ENCODE measurements around the gene MROH9. TPM values are rescaled to one million over a fixed set of nuclear protein-coding genes. Genes with fewer than 3 reads are reported as not detected.

MROH9 gene
- total RNA-seq, 1 experiment from 2014 or later = not detected

DNA sequence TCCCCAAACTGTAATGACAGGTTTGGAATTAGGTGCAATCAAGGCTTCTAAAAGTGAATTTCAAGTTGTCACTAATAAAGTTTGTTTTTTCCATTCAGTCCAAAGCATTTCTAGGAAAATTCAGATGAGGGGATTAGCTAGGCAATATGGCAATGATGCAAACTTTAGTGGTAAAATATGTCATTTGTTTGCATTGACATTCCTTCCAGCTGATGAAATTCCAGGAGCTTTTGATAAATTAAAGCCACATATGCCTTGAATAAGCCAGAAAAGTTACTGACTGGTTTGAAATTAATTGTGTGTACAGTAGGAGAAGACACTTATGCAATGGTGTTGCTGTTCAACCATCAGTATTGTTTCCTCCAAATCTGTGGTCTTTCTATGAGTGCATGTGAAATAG, 57.8 kb downstream of the MROH9 start:
- Histone ChIP-seq H3K9ac (ENCODE audit: extremely low read depth, insufficient read length, low read length) (no peak overlapping the region), H2BK5ac (ENCODE audit: insufficient read length, low read length) (no peak overlapping the region)

More for the DNA sequence above, 57.8 kb downstream of the MROH9 start:
- DNase-seq = no peak
- Mint-ChIP-seq H3K27ac (no peak overlapping the region), H3K36me3 (ENCODE audit: insufficient read depth in 1 of 3, low read depth in 3 of 3) (no peaks in the 10 kb centered on the region), H3K4me3 (no peak overlapping the region), H3K27me3 (ENCODE audit: low read depth) (no peaks in the 10 kb centered on the region), H3K9me3 (no peaks in the 10 kb centered on the region), H3K4me1 (no peaks in the 10 kb centered on the region)
- Histone ChIP-seq H3K4me1 (ENCODE audit: insufficient read depth, low read length) (no peaks in the 10 kb centered on the region), H3K14ac (ENCODE audit: insufficient read depth, low read length) (no peak overlapping the region), H2AFZ (ENCODE audit: low read length) (no peak overlapping the region), H3T11ph (ENCODE audit: low read length) (no peak overlapping the region), H2BK20ac (ENCODE audit: low read depth, low read length, poor library complexity, severe bottlenecking) (no peak overlapping the region), H3K4ac (ENCODE audit: low read depth, low read length) (no peak overlapping the region), H2AK5ac (ENCODE audit: insufficient read length, low read length) (no peak overlapping the region), H3K79me1 (ENCODE audit: insufficient read depth, low read depth, low read length, poor library complexity, severe bottlenecking) (no peaks in the 10 kb centered on the region), H4K5ac (ENCODE audit: insufficient read length, low read depth, low read length) (no peak overlapping the region), H4K20me1 (ENCODE audit: control insufficient read depth, insufficient read depth, insufficient read length) (no peaks in the 10 kb centered on the region), H4K8ac (replicated peaks; ENCODE audit: insufficient read length, low read depth, low read length) (no peak overlapping the region), H3K79me2 (ENCODE audit: insufficient read depth, low read length) (no peaks in the 10 kb centered on the region), H3K23ac (ENCODE audit: insufficient read length, low read depth, low read length) (no peak overlapping the region), H4K91ac (ENCODE audit: insufficient read length, low read depth, low read length) (no peak overlapping the region), H3K27ac (ENCODE audit: insufficient read length, low read depth, low read length) (no peak overlapping the region), H3K9me3 (ENCODE audit: control insufficient read depth, low read depth, low read length) (no peaks in the 10 kb centered on the region), H3K56ac (ENCODE audit: insufficient read length, low read depth, low read length) (no peak overlapping the region), H2BK120ac (ENCODE audit: low read depth, low read length, poor library complexity, severe bottlenecking) (no peak overlapping the region), H2BK15ac (ENCODE audit: low read depth, low read length) (no peak overlapping the region), H2BK12ac (ENCODE audit: insufficient read length, low read depth, low read length) (no peak overlapping the region), H3K18ac (ENCODE audit: insufficient read length, low read depth, low read length) (no peak overlapping the region), H3K23me2 (ENCODE audit: insufficient read length, low read depth, low read length, poor library complexity, severe bottlenecking) (no peaks in the 10 kb centered on the region), H3K4me2 (ENCODE audit: insufficient read depth, insufficient read length, low read length) (no peak overlapping the region), H3K27me3 (ENCODE audit: insufficient read depth, low read length) (no peaks in the 10 kb centered on the region)
- TF ChIP-seq, protein P1, sequence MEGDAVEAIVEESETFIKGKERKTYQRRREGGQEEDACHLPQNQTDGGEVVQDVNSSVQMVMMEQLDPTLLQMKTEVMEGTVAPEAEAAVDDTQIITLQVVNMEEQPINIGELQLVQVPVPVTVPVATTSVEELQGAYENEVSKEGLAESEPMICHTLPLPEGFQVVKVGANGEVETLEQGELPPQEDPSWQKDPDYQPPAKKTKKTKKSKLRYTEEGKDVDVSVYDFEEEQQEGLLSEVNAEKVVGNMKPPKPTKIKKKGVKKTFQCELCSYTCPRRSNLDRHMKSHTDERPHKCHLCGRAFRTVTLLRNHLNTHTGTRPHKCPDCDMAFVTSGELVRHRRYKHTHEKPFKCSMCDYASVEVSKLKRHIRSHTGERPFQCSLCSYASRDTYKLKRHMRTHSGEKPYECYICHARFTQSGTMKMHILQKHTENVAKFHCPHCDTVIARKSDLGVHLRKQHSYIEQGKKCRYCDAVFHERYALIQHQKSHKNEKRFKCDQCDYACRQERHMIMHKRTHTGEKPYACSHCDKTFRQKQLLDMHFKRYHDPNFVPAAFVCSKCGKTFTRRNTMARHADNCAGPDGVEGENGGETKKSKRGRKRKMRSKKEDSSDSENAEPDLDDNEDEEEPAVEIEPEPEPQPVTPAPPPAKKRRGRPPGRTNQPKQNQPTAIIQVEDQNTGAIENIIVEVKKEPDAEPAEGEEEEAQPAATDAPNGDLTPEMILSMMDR (conservative IDR thresholded peaks at IDR 0.05) = no peak
